Thyroid gland (tissue), 4 donors: ENCODE data around the gene IRF2. TPM values are rescaled to one million over a fixed set of nuclear protein-coding genes. Genes with fewer than 3 reads are reported as not detected.

Experiments
- DNase-seq, 2 donors: peaks; one replicate each; pipeline ENCODE4 v3.0.0-alpha.2; 2019
- H3K27ac ChIP-seq, 3 donors: fragments of 200-600 bp; sonication (generic); 1 replicate in 2 of 3; 2 replicates in 1 of 3; pipeline ENCODE4 v1.5.1; 2016 to 2019; ENCODE audit warnings: mild to moderate bottlenecking in 1 of 3, moderate library complexity in 1 of 3
- H3K27me3 ChIP-seq: fragments of 200-600 bp; sonication (generic); one replicate; pipeline ENCODE4 v1.5.1; 2019
- H3K36me3 ChIP-seq, 2 donors: fragments of 200-600 bp; sonication (generic); one replicate each; pipeline ENCODE4 v1.5.1; 2016 to 2019
- H3K4me1 ChIP-seq, 2 donors: fragments of 200-600 bp; sonication (generic); one replicate each; pipeline ENCODE4 v1.5.1; 2017 to 2019
- H3K4me3 ChIP-seq, 3 donors: fragments of 200-600 bp; sonication (generic); replicated peaks in 1 of 3; 1 replicate in 2 of 3; 2 replicates in 1 of 3; pipeline ENCODE4 v1.5.1; 2016; ENCODE audit warnings: mild to moderate bottlenecking in 1 of 3
- H3K9me3 ChIP-seq: fragments of 200-600 bp; sonication (generic); one replicate; pipeline ENCODE4 v1.5.1; 2017
- CTCF ChIP-seq, 6 experiments: fragments of 200-600 bp in 3 of 6; fragments of 450-650 bp in 3 of 6; sonication (generic) in 3 of 6; IDR thresholded peaks; one replicate each; pipeline ENCODE4 v1.5.1; 2016 to 2019; ENCODE audit warnings: antibody characterized with exemption in 6 of 6, mild to moderate bottlenecking in 2 of 6, inconsistent platforms in 1 of 6, moderate library complexity in 1 of 6
- POLR2A ChIP-seq, 2 donors: fragments of 450-650 bp; IDR thresholded peaks; one replicate each; pipeline ENCODE4 v1.6.1; 2017; ENCODE audit warnings: antibody characterized with exemption in 2 of 2, mild to moderate bottlenecking in 2 of 2, moderate library complexity in 1 of 2
- WGBS, 2 donors: methylation state at CpG; one replicate each; pipeline ENCODE4 v1.1.5; 2017; 5-methylcytosine and 5-hydroxymethylcytosine counted together
- intact Hi-C: fragments of 100-400 bp; cut with DNase I; formaldehyde crosslinking; loops from one replicate; pipeline ENCODE4 v1.15.1; 2023
- total RNA-seq, 4 donors: library from RNA; depleted of rRNA; stranded (reverse); fragments of >200 nt; gene quantifications; one replicate each; pipeline ENCODE4 v1.2.3, GENCODE V29; 2016

Gene IRF2
- total RNA-seq, 4 donors from 2014 or later = 24.7 to 39.8 (median 34.5) TPM

GRCh38 chr4:184406958-184407391, 67.4 kb downstream of the IRF2 start:
- H3K27ac ChIP-seq = peak overlapping the region in 1 of 3 donors; percentile 12
- H3K4me1 ChIP-seq = peaks cover 11 to 16% of the 10 kb centered on the region in 2 donors
- 52 to 67% methylated on average over 6 of the region's 6 CpGs for WGBS, 2 donors
- TF ChIP-seq POLR2A (IDR thresholded peaks at IDR 0.05) = no peak
- no peak for TF ChIP-seq CTCF (IDR thresholded peaks at IDR 0.05)
- H3K27me3 ChIP-seq = no peaks in the 10 kb centered on the region
- no peak for DNase-seq
- no peaks in the 10 kb centered on the region for H3K9me3 ChIP-seq
- peaks cover 4 to 5% of the 10 kb centered on the region in 2 donors for H3K36me3 ChIP-seq
- no peak overlapping the region for H3K4me3 ChIP-seq
- intact Hi-C loops = loop anchor here (10.0 kb wide), 1 partner anchor 122 kb away; no protein-coding TSS in a partner anchor

GRCh38 chr4:184404047-184404446, 70.3 kb downstream of the IRF2 start:
- no peaks in the 10 kb centered on the region for H3K27me3 ChIP-seq
- peaks cover 4 to 8% of the 10 kb centered on the region in 2 donors for H3K36me3 ChIP-seq
- no peak for DNase-seq
- no peak for TF ChIP-seq CTCF (IDR thresholded peaks at IDR 0.05)
- no peak for TF ChIP-seq POLR2A (IDR thresholded peaks at IDR 0.05)
- no peak overlapping the region for H3K4me3 ChIP-seq
- peaks cover 7 to 21% of the 10 kb centered on the region in 2 donors for H3K4me1 ChIP-seq
- H3K27ac ChIP-seq = no peak overlapping the region
- H3K9me3 ChIP-seq = no peaks in the 10 kb centered on the region
- intact Hi-C loops = loop anchor here (10.0 kb wide), 1 partner anchor 119 kb away; no protein-coding TSS in a partner anchor

- intact Hi-C loops = loop anchor here (10.0 kb wide), 1 partner anchor 119 kb away; no protein-coding TSS in a partner anchor
- H3K27me3 ChIP-seq = no peaks in the 10 kb centered on the region
- TF ChIP-seq CTCF (IDR thresholded peaks at IDR 0.05) (no peak), POLR2A (IDR thresholded peaks at IDR 0.05) (no peak)
- 60 to 75% methylated on average over 1 of the region's 1 CpG for WGBS, 2 donors
- DNase-seq = no peak
- H3K4me3 ChIP-seq = no peak overlapping the region
- H3K27ac ChIP-seq = no peak overlapping the region
- peaks cover 8 to 10% of the 10 kb centered on the region in 2 donors for H3K36me3 ChIP-seq
- H3K9me3 ChIP-seq = no peaks in the 10 kb centered on the region
- peaks cover under 1 to 15% of the 10 kb centered on the region in 2 donors for H3K4me1 ChIP-seq
Measured at GRCh38 chr4:184403384-184403781, 71.0 kb downstream of the IRF2 start.

GRCh38 chr4:184402740-184403383, 71.5 kb downstream of the IRF2 start:
- no peak for DNase-seq
- Histone ChIP-seq H3K27me3 (no peaks in the 10 kb centered on the region), H3K4me3 (no peak overlapping the region), H3K4me1 (peaks cover 0 to 10% of the 10 kb centered on the region in 2 donors), H3K36me3 (peaks cover 9 to 15% of the 10 kb centered on the region in 2 donors), H3K9me3 (no peaks in the 10 kb centered on the region), H3K27ac (no peak overlapping the region)
- WGBS, 2 donors = 82 to 85% methylated on average over 14 of the region's 14 CpGs
- TF ChIP-seq POLR2A (IDR thresholded peaks at IDR 0.05) = no peak
- intact Hi-C loops = loop anchor here (10.0 kb wide), 1 partner anchor 118 kb away; no protein-coding TSS in a partner anchor

- H3K36me3 ChIP-seq = peaks cover 10 to 19% of the 10 kb centered on the region in 2 donors
- no peak for DNase-seq
- WGBS, 2 donors = 90 to 94% methylated on average over 12 of the region's 12 CpGs
- intact Hi-C loops = loop anchor here (10.0 kb wide), 1 partner anchor 117 kb away; no protein-coding TSS in a partner anchor
- no peak overlapping the region for H3K27ac ChIP-seq
- peaks cover 0 to 10% of the 10 kb centered on the region in 2 donors for H3K4me1 ChIP-seq
- no peaks in the 10 kb centered on the region for H3K9me3 ChIP-seq
- no peaks in the 10 kb centered on the region for H3K27me3 ChIP-seq
- no peak overlapping the region for H3K4me3 ChIP-seq
- TF ChIP-seq CTCF (IDR thresholded peaks at IDR 0.05) (no peak), POLR2A (IDR thresholded peaks at IDR 0.05) (no peak)
Measured at GRCh38 chr4:184402239-184402638, 72.1 kb downstream of the IRF2 start.
